ENCODE data around the gene MYBPC2. TPM values are rescaled to one million over a fixed set of nuclear protein-coding genes. Genes with fewer than 3 reads are reported as not detected.
"Not testable (repeated sequence)": the region's sequence is repeated elsewhere in the genome, so short reads cannot be mapped to it uniquely, and the experiment has no call there.

Gene MYBPC2
- total and polyA plus RNA-seq, 2 of the 4 experiments (the other 2 are of a cell fraction) = not detected

DNA sequence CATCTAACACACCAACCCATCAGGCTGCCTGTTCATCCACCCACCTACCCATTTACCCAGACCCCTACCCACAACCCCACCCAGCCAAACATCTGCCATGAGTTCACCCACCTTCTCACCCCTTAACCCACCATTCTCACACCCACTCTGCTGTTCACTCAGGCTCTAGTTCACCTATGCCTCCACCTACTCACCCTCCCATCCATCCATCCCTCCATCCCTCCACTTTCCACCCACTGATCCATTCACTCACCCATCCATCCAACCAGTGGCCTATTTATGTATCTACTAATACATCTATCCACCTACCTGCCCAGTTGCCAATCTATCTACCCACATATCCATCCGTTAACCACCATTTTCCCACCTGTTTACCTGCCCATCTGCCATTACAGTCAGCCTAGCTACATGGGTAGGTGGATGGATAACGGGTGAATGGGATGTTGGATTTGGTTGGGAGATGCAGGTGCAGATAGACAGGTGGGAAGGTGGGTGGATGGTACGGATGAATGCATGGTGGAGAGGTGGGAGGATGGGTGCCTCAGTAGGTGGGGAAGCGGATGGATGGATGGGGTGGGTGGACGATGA lies 5.3 kb downstream of the MYBPC2 start:
- CTCF ChIA-PET = no interaction called here
- Histone ChIP-seq H3K23ac (ENCODE audit: low read depth, low read length) (no peak overlapping the region), H3K14ac (replicated peaks; ENCODE audit: low read depth, low read length) (no peak overlapping the region), H3K4me1 (ENCODE audit: control insufficient read depth, insufficient read depth, low read length) (no peaks in the 10 kb centered on the region), H2BK5ac (ENCODE audit: low read depth, low read length, poor library complexity, severe bottlenecking) (no peak overlapping the region), H2AK5ac (ENCODE audit: low read depth, low read length) (no peak overlapping the region), H3K4me2 (ENCODE audit: low read depth, low read length) (no peak overlapping the region), H4K20me1 (ENCODE audit: insufficient read depth, low read length) (no peaks in the 10 kb centered on the region), H3K79me1 (ENCODE audit: low read depth in 1 of 2, low read length in 2 of 2) (no peaks in the 10 kb centered on the region), H3K9me1 (ENCODE audit: insufficient read depth, low read length) (no peaks in the 10 kb centered on the region), H3K9ac (ENCODE audit: low read depth, low read length) (no peak overlapping the region), H2BK20ac (ENCODE audit: low read depth, low read length) (no peak overlapping the region), H3K27me3 (ENCODE audit: control insufficient read depth, insufficient read depth, low read length) (peaks cover 14% of the 10 kb centered on the region), H3K27ac (ENCODE audit: insufficient read depth, low read length) (no peak overlapping the region), H4K5ac (ENCODE audit: low read depth, low read length) (no peak overlapping the region), H4K91ac (ENCODE audit: insufficient read depth, low read depth, low read length) (no peak overlapping the region), H2AFZ (replicated peaks; ENCODE audit: low read length, poor library complexity) (no peak overlapping the region), H3K36me3 (ENCODE audit: control insufficient read depth, insufficient read depth, low read length) (no peaks in the 10 kb centered on the region), H2BK15ac (ENCODE audit: low read depth, low read length) (no peak overlapping the region), H3K18ac (ENCODE audit: low read depth, low read length) (no peak overlapping the region), H3K4ac (ENCODE audit: low read depth, low read length) (no peak overlapping the region), H3K4me3 (ENCODE audit: insufficient read depth, low read depth, low read length) (no peak overlapping the region), H2AK9ac (replicated peaks; ENCODE audit: low read depth, low read length, poor library complexity) (no peak overlapping the region), H2BK120ac (ENCODE audit: low read depth, low read length) (no peak overlapping the region), H3K56ac (ENCODE audit: extremely low read depth, insufficient read depth, low read length) (no peak overlapping the region), H3K9me3 (ENCODE audit: control insufficient read depth, insufficient read depth, low read length) (no peaks in the 10 kb centered on the region), H4K8ac (ENCODE audit: low read depth in 2 of 2, low read length in 2 of 2) (no peak overlapping the region)
- no TSS peak for BruUV-seq (replicated peaks)
- POLR2A ChIA-PET (ENCODE audit: unreplicated experiment) = no interaction called here
- dilution Hi-C loops (cut with HindIII; ENCODE audit: low sequenced_read_pairs, unreplicated experiment) (no loop called here), in situ Hi-C loops (cut with MboI; ENCODE audit: low sequenced_read_pairs) (no loop called here), intact Hi-C loops (cut with micrococcal nuclease) (no loop called here)
- 86 to 100% methylated on average over 1 of the region's 5 CpGs for WGBS, 2 experiments (ENCODE audit: extremely low coverage in 2 of 2, insufficient read length in 1 of 2)
- ATAC-seq (ENCODE audit: low read depth) (no peak), DNase-seq (no peak)
- TF ChIP-seq POLR2A (IDR thresholded peaks at IDR 0.05; ENCODE audit: low read depth, low read length) (no peak), MAZ (IDR thresholded peaks at IDR 0.05; ENCODE audit: borderline replicate concordance, low read depth, low read length) (no peak), CEBPB (IDR thresholded peaks at IDR 0.05; ENCODE audit: low read depth, low read length) (no peak), SMC3 (IDR thresholded peaks at IDR 0.05; ENCODE audit: low read depth, low read length) (no peak), MXI1 (IDR thresholded peaks at IDR 0.05; ENCODE audit: borderline replicate concordance, low read depth, low read length) (no peak), NFE2L2 (IDR thresholded peaks at IDR 0.05; ENCODE audit: low read depth, low read length) (no peak), RCOR1 (IDR thresholded peaks at IDR 0.05; ENCODE audit: insufficient replicate concordance, low read length) (no peak), RAD21 (IDR thresholded peaks at IDR 0.05; ENCODE audit: low read length) (no peak)
- TF ChIP-seq, protein P1, sequence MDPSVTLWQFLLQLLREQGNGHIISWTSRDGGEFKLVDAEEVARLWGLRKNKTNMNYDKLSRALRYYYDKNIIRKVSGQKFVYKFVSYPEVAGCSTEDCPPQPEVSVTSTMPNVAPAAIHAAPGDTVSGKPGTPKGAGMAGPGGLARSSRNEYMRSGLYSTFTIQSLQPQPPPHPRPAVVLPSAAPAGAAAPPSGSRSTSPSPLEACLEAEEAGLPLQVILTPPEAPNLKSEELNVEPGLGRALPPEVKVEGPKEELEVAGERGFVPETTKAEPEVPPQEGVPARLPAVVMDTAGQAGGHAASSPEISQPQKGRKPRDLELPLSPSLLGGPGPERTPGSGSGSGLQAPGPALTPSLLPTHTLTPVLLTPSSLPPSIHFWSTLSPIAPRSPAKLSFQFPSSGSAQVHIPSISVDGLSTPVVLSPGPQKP (IDR thresholded peaks at IDR 0.05; ENCODE audit: borderline replicate concordance, low read depth, low read length) = no peak

DNA sequence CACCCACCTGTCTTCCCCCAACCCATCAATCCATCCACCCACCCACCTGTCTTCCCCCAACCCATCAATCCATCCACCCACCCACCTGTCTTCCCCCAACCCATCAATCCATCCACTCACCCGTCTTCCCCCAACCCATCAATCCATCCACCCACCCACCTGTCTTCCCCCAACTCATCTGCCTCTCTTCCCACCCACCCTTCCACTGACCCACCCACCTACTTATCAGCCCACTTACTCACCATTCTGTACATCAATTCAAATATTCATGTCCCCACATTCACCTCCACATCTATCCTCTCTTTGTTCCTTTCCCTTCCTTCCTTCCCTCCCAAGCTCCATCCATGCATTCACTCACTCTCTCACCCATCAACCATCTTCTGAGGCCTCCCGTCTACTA lies 6.4 kb downstream of the MYBPC2 start:
- not testable (repeated sequence) for H3K4me3 ChIP-seq (ENCODE audit: insufficient read depth, low read depth, low read length); ATAC-seq (ENCODE audit: low read depth)

More for the DNA sequence above, 6.4 kb downstream of the MYBPC2 start:
- H2BK5ac ChIP-seq (ENCODE audit: low read depth, low read length, poor library complexity, severe bottlenecking); H3K79me1 ChIP-seq (ENCODE audit: low read depth in 1 of 2, low read length in 2 of 2); H3K18ac ChIP-seq (ENCODE audit: low read depth, low read length); H3K9ac ChIP-seq (ENCODE audit: low read depth, low read length); H3K4me1 ChIP-seq (ENCODE audit: control insufficient read depth, insufficient read depth, low read length); H3K56ac ChIP-seq (ENCODE audit: extremely low read depth, insufficient read depth, low read length); H2BK20ac ChIP-seq (ENCODE audit: low read depth, low read length); in situ Hi-C loops (cut with MboI; ENCODE audit: low sequenced_read_pairs); dilution Hi-C loops (cut with HindIII; ENCODE audit: low sequenced_read_pairs, unreplicated experiment); H2AK5ac ChIP-seq (ENCODE audit: low read depth, low read length); H3K27ac ChIP-seq (ENCODE audit: insufficient read depth, low read length); H3K9me1 ChIP-seq (ENCODE audit: insufficient read depth, low read length); H2AFZ ChIP-seq (replicated peaks; ENCODE audit: low read length, poor library complexity); H3K9me3 ChIP-seq (ENCODE audit: control insufficient read depth, insufficient read depth, low read length); H3K14ac ChIP-seq (replicated peaks; ENCODE audit: low read depth, low read length); H4K5ac ChIP-seq (ENCODE audit: low read depth, low read length); H2AK9ac ChIP-seq (replicated peaks; ENCODE audit: low read depth, low read length, poor library complexity); POLR2A ChIA-PET (ENCODE audit: unreplicated experiment); H4K8ac ChIP-seq (ENCODE audit: low read depth in 2 of 2, low read length in 2 of 2); H3K27me3 ChIP-seq (ENCODE audit: control insufficient read depth, insufficient read depth, low read length); H4K20me1 ChIP-seq (ENCODE audit: insufficient read depth, low read length); H3K4me2 ChIP-seq (ENCODE audit: low read depth, low read length); BruUV-seq (replicated peaks); intact Hi-C loops (cut with micrococcal nuclease); DNase-seq; H4K91ac ChIP-seq (ENCODE audit: insufficient read depth, low read depth, low read length); H3K23ac ChIP-seq (ENCODE audit: low read depth, low read length); H3K4ac ChIP-seq (ENCODE audit: low read depth, low read length); CTCF ChIA-PET; H2BK15ac ChIP-seq (ENCODE audit: low read depth, low read length); H2BK120ac ChIP-seq (ENCODE audit: low read depth, low read length); H3K36me3 ChIP-seq (ENCODE audit: control insufficient read depth, insufficient read depth, low read length): not testable (repeated sequence)
- WGBS, 2 experiments (ENCODE audit: extremely low coverage in 2 of 2, insufficient read length in 1 of 2) = 33% methylated on average over 1 of the region's 2 CpGs; no CpG with 5 or more reads in 1 of the 2 experiments
